VCaP (cell line): ENCODE results near the gene SMYD3.
"Not testable (repeated sequence)": the region's sequence is repeated elsewhere in the genome, so short reads cannot be mapped to it uniquely, and the experiment has no call there.

Source experiments
- H3K27ac ChIP-seq: fragments of 450-650 bp; 2 replicates; pipeline ENCODE4 v1.5.1; 2017
- TF ChIP-seq, protein P1 (sequence below): fragments of 450-650 bp; conservative IDR thresholded peaks from 2 replicates; pipeline ENCODE4 v1.5.1; 2017; ENCODE audit warnings: mild to moderate bottlenecking, moderate library complexity

The SMYD3 gene

DNA sequence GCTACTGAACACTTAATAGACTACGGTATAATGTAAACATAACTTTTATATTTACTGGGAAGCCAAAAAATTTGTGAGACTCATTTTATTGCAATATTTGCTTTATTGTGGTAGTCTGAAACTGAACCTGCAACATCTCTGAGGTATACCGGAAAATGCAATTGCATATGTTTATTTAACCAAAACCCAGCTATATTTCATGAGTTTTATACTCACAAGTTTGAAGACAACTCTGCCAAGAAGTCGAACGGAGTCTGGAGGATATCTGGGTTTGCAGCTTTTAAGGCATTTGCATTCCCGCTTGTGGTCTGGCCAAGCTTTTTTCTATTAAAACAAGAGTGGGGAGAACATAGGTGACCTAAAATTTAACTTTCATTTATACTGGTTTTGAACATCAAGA is 171.9 kb downstream of the SMYD3 start:
- no peak overlapping the region for H3K27ac ChIP-seq
- TF ChIP-seq, protein P1, sequence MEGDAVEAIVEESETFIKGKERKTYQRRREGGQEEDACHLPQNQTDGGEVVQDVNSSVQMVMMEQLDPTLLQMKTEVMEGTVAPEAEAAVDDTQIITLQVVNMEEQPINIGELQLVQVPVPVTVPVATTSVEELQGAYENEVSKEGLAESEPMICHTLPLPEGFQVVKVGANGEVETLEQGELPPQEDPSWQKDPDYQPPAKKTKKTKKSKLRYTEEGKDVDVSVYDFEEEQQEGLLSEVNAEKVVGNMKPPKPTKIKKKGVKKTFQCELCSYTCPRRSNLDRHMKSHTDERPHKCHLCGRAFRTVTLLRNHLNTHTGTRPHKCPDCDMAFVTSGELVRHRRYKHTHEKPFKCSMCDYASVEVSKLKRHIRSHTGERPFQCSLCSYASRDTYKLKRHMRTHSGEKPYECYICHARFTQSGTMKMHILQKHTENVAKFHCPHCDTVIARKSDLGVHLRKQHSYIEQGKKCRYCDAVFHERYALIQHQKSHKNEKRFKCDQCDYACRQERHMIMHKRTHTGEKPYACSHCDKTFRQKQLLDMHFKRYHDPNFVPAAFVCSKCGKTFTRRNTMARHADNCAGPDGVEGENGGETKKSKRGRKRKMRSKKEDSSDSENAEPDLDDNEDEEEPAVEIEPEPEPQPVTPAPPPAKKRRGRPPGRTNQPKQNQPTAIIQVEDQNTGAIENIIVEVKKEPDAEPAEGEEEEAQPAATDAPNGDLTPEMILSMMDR: no peak

DNA sequence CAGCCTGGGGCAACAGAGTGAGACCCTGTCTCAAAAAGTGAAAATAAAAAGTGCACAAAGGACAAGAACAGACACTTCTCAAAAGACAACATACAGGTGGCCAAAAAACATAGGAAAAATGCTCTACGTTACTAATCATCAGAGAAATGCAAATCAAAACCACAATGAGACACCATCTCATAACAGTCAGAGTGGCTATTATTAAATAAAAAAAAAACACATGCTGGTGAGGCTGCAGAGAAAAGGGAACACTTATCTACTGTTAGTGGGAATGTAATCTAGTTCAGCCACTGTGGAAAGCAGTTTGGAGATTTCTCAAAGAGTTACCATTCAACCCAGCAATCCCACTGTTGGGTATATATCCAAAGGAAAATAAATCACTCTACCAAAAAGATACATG is 173.2 kb downstream of the SMYD3 start:
- no peak overlapping the region for H3K27ac ChIP-seq
- TF ChIP-seq, protein P1: no peak

DNA sequence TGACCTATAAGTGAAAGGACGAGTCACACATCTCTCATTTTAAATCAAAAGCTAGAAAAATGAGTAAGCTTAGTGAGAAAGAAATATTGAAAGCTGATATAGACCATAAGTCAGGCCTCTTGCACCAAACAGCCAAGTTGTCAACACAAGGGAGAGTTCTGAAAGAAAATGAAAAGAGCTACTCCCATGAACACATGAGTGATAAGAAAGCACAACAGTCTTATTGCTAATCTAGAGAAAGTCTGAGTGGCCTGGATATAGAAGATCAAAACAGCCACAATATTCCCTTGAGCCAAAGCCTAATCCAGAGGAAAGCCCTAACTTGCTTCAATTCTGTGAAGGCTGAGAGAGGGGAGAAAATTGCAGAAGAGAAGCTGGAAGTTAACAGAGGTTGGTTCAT is 175.0 kb downstream of the SMYD3 start:
- TF ChIP-seq, protein P1: no peak
- H3K27ac ChIP-seq: no peak overlapping the region

DNA sequence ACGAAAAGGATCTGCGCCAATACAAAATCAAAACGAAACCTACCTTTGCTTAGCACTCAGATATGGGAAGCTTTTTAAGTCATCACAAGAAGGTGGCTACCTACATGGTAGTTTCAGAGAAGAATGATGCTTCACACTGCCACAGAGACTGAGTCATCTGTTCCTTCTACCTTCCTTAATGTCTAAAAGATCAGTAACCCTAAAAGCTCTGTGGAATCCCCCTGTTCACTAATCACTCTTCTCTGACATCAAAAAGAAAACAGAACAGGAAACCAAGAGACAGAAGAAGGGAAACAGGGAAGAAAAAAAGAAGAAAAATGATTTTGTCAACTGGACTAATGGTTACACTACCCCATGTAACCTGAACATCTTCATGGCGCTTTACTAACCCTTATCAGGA is 177.2 kb downstream of the SMYD3 start:
- TF ChIP-seq, protein P1: no peak
- no peak overlapping the region for H3K27ac ChIP-seq

DNA sequence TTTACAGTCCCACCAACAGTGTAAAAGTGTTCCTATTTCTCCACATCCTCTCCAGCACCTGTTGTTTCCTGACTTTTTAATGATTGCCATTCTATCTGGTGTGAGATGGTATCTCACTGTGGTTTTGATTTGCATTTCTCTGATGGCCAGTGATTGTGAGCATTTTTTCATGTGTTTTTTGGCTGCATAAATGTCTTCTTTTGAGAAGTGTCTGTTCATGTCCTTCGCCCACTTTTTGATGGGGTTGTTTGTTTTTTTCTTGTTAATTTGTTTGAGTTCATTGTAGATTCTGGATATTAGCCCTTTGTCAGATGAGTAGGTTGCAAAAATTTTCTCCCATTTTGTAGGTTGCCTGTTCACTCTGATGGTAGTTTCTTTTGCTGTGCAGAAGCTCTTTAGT is 177.8 kb downstream of the SMYD3 start:
- H3K27ac ChIP-seq: not testable (repeated sequence)

DNA sequence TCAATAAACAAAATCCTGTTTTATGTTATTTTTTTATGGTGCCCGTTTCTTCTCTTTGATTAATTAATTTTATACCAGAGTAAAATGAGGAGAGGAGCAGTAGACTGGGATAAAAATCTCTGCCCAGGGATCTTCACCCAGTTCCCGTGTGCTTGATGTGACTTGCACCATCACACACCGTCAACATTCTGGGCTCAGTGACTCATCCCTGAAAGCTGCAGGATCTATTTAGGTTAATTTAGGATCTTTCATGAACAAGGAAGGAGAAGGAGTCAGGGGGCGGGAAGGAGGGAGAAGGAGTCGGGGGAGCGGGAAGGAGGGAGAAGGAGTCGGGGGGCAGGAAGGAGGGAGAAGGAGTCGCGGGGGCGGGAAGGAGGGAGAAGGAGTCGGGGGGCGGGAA is 182.4 kb downstream of the SMYD3 start:
- TF ChIP-seq, protein P1: no peak
- no peak overlapping the region for H3K27ac ChIP-seq

DNA sequence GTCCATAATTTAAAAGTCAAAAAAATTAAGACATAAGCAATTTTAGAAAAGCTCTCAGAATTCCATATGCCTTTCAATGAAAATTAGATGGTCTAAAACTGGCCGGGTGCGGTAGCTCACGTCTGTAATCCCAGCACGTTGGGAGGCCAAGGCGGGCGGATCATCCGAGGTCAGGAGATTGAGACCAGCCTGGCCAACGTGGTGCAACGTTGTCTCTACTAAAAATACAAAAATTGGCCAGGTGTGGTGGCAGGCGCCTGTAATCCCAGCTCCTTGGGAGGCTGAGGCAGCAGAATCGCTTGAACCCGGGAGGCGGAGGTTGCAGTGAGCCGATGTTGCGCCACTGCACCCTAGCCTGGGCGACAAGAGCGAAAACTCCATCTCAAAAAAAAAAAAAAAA is 183.0 kb downstream of the SMYD3 start:
- not testable (repeated sequence) for H3K27ac ChIP-seq

DNA sequence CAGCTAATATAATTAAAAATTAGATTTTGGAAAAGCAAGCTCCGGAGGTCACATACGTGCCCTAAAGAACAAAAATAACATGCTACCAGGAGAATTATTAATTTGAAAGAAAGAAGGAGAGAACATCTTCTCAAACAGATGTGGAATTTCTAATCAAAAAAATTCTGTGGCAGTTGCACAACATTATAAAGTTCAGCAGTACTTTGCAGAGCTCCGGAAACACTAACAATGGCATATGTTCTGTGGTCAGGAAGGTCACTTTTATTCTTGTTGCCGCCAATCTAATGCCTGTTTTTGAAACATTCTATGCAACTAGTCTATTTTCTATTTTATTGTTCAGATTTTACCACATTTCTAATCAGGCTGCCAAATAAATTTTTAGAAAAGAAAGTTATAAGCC is 186.8 kb downstream of the SMYD3 start:
- TF ChIP-seq, protein P1: no peak
- no peak overlapping the region for H3K27ac ChIP-seq

DNA sequence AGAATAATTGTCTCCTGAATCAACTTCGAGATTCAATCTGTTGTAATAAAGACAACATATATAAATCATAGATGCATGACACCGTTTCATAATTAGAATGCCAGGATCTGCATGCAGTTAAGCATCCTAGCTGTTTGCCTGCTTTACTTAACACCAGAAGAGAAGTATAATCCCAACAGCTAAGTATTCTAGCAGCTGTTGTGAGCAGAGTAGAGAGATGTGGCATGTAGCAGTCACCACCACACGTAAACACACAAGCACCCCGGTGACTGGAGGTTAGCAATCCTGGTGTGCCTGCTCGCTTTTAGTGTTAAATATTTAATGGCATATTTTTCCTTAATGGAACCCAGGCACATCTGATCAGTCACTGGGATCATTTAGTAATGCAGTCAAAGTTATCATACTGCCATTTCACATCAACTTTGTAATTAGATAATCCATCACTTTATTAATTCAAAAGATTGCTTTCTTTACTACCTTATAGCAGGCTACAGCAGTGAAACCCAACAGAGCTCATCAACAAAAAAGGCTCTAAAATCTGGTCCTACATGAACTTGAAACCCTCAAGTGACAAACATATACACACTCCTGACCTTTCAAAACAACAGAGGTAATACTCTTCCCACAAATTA is 187.9 kb downstream of the SMYD3 start:
- no peak overlapping the region for H3K27ac ChIP-seq
- TF ChIP-seq, protein P1: no peak
